Hematopoietic multipotent progenitor cell treated with erythropoietin and hydrocortisone succinate and interleukin-3 and kit ligand, for 6 days (in vitro differentiated cells): ENCODE results near the gene LDLRAD4.

Experiments
- DNase-seq: peaks from one replicate; pipeline ENCODE4 v3.0.0-alpha.2; 2015

The LDLRAD4 gene

DNA sequence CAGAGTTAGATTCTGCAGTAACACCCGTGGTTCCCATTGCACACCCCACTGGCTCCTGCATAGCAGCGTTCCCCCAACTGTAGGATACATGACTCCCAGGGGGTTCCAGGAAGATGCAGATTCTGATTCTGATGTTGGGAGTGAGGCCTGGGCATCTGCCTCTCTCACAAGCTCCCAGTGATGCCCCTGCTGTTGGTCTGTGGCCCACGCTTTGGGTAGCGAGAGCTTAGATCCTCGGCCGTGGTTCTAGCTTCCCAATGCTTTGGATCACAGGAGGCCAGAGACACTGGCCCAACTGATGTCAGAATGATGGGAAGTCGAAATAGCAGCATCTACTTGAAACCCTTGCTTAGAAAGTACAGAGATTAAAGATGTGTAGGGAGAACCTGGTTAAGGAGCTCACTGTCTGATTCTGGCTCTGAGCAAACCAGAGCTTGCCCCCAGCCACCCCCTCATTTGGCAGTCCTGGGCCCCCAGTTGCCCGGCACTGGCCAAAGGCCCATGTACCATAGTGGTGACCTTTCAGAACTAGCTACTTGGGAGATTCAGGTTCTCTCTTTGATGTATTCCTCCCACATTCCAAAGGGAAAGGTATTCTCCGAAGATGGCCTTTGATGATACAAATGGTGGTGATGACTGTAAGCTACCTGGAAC lies 310.3 kb downstream of the LDLRAD4 start:
- DNase-seq, result no peak

DNA sequence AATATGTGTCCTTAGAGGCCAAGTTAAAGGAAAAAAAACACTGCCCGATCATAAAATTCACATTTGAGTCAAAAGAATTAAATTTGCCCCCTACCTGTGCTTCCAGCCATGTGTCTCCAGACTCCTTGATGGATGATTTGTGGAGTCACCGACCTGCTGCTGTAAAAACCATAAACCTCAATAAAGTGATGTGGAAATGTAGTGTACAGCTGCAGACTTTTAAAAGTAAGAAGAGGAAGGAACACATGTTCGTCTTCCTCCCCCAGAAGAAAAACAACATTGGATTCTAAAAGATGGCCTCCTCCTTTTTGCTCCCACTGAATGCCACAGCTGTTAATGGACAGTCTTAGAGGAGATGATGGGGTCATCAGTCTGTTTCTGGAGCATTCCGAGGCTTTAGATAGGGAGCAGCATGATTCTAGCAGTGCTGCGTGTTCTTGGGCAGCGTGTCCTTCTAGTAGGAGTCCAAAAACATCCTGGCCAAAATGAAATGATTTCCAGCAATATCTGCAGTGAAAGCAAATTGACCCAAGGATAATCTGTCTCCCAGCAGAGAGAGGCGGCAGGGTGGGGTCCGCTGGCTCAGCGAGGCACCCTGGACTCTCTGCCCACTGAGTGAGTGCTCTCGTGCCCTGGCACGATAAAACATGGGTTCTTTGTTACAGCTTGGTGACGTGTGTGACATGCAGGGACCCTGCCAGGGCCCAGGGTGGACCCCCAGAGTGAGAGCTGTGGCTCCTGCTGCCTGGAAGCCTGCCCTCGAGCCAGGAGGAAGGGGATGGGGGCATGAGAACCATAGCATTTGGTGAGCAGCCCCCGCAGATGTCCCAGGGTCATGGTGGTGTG lies 311.7 kb downstream of the LDLRAD4 start:
- DNase-seq, result peak; percentile 30

DNA sequence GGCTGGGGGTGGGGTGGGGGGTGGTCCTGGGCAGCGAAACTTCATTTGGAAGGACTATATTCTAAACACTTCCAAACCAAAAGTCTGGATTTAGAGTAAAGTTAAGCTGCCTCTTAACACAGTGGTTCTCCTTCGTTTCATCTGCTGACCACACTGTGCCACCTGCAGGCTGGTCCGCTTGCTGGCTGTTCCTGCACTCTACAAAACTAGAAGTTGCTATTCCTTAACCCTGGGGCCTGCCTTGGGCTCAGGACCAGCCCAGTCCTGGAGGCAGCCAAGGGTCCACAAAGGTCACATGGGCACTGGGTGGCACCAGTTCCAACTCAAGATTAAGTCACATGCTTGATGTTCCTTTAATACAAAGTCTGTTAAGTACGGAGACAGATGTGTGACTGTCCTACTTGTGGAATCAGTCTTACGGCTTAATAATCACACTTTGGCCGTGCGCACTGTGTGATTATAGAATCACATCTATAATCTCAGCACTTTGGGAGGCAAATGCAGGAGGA lies 312.4 kb downstream of the LDLRAD4 start:
- DNase-seq, result peak; percentile 80

DNA sequence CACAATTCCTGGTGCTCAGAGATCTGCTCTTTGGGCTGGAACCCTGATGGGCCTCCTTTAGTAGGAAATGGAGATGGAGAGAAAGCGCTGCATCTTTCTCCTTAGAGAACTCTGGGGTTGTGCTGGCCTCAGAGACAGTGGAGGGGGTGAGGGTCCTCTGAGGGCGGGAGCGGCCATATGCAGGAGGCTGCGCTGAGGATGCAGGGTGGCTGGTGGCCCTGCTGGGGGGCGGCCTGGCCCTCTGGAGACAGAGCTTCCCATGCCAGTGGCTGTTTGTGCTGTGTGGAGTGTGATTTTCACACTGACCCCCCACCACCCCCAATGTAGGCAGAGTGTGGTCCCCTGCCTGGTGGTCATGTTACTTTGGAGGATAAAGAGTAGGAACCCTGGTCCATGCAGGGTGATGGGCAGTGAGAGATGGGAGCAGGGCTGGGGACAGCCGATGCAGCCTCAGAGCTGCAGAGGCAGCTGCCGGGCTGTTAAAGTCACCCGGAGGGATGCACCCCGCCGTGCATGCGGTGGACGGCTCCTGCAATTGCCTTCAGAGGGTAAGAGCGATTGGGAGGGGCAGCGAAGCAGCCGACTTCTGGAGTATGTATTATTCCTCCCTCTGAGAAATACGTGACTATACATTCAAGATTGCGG lies 313.2 kb downstream of the LDLRAD4 start:
- no peak for DNase-seq

DNA sequence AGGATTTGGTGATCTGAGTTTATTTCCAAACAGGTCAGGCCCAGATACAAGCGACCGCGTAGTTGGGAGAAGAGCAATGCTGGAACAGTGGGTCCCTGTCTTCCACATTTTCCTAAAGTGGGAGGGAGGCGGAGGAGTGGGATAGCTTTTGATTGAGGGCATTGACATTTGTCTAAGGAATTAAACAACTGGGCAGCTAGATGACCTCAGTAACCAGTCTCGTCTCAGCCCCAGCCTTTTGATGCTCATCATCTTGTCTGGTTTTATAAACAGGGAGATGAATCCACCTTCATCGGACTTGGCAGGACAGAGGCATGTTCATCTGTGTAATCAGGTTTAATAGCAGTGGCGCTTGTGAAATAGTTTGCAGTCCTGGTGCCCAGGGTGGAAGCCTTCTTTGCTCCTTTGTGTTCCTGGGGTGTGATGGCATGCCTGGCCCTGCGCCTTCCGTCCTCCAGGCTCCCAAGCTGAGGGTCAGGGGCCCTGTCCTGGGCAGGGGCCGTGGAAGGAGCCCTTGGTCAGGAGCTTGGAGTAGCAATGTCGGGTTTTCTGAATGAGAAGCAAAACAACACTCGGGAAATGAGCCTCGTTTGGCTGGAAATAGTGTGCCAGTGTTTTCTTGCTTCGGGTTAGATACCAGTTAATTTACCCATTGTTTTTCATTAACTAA lies 314.0 kb downstream of the LDLRAD4 start:
- DNase-seq, result no peak

DNA sequence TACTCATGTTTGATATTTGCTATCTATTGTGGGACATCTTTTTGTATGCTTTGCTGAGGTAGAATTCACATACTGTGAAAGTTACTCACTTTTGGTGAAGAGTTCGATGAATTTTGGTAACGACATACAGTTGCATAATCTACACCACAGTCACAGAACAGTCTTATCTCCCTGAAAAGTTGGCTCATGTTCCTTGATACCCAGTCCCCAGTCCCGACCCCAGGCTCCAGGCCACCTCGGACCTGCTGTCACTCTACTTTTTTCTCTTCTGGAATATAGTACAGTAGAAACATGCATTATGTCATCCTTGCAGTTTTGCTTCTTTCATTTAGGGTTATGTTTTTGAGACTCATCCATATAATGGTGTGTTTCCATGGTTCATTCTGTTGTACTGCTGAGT lies 316.1 kb downstream of the LDLRAD4 start:
- DNase-seq, result peak; percentile 85

DNA sequence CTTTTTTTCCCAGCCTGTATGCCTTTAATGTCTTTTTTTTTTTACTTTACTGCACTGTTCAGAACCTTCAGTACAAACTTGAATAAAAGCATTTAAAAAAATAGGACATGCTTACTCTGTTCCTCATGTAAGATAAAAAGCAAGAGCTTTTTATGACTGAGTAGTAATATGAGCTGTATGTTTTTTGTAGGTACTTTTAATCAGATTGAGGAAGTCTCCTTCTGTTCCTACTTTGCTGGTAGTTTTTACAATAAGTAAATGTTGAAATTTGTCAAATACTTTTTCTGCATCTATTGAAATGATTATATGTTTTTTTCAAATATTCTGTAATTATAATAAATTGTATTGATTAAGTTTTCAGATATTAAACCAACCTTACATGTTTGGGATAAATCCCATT lies 318.0 kb downstream of the LDLRAD4 start:
- peak; percentile 33 for DNase-seq

DNA sequence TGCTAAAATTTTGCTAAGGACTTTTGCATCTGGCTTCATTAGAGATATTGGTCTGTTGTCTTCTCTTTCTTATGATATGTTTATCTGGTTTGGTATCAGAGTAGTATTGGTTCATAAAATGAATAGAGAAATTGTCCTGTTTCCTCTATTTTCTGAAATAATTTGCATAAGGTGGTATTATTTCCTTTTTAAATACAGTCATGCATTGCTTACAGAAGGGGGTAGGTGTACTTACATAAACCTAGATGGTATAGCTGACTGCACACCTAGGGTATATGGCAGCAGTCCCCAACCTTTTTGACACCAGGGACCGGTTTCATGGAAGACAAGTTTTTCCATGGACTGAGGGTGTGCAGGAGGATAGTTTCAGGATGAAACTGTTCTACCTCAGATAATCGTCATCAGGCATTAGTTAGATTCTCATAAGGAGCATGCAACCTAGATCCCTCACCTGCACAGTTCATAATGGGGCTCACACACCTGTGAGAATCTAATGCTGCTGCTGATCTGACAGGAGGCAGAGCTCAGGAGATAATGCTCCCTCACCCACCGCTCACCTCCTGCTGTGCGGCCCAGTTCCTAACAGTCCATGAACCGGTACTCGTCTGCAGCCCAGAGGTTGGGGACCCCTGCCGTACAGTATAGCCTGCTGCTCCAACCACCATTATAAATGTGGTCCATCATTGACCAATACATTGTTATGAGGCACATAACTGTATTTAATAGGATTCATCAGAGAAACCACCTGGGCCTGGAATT lies 318.6 kb downstream of the LDLRAD4 start:
- no peak for DNase-seq

DNA sequence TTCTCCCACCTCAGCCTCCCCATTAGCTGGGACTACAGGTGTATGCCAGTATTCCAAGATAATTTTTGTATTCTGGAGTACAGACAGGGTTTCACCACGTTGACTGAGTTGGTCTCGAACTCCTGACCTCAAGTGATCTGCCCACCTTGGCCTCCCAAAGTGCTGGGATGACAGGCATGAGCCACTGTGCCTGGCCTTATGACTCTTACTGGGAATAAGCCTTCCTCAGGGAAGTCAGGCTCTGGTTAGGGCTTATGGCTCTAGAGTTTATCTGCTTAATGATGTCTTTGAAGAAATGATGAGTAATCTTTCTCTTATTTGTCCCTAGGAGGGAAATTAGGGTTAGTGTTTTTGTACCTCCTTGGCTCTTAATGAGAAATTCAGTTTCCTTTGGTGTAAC lies 320.1 kb downstream of the LDLRAD4 start:
- DNase-seq, result no peak

DNA sequence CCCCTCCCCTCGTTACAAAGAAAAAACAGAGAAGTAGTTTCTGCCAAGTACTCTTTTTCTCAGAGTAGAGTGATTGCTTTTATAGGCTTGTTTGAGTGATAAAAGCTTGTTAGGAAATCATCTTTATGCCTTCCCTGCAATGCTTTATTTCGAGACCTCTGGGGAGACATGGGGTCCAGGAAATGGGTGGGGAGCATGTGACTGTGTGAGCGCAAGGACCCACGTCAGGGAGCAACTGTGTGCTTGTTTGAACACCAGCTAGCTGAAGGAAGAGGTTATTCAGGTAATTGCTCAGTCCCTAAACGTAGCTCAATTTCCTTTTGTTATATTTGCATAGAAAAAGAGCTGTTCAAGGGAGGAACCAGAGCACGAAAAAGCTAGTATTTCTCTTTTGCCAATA lies 320.5 kb downstream of the LDLRAD4 start:
- peak; percentile 38 for DNase-seq

DNA sequence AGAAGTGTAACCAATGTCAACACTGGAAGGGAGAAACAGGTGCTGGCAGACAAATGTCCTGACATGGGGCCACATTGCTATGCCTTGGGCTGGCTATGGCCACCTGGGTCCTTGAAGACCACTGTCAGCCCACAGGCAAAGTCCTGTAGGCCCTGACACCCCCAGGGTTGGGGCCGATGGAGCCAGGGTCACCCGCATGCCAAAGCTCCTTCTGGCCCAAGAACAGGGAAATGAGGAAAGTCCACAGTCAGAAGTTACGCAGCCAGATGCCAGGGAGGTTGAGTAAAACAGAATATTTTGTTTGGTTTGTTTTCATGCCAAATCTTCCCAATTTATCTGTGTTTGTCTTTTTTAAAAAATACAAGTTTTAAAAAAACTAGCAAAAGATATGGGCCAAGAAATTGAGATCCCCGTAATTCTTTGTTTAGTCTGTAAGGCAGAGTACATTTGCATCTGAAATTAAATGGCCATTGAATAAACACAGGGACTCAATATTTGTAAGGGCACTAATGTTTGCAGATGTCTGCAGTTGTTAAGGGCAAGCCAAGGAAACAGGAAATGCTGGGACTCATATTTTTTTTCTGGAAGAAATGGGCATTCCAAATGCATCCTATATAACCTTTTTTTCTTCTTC lies 321.4 kb downstream of the LDLRAD4 start:
- no peak for DNase-seq

DNA sequence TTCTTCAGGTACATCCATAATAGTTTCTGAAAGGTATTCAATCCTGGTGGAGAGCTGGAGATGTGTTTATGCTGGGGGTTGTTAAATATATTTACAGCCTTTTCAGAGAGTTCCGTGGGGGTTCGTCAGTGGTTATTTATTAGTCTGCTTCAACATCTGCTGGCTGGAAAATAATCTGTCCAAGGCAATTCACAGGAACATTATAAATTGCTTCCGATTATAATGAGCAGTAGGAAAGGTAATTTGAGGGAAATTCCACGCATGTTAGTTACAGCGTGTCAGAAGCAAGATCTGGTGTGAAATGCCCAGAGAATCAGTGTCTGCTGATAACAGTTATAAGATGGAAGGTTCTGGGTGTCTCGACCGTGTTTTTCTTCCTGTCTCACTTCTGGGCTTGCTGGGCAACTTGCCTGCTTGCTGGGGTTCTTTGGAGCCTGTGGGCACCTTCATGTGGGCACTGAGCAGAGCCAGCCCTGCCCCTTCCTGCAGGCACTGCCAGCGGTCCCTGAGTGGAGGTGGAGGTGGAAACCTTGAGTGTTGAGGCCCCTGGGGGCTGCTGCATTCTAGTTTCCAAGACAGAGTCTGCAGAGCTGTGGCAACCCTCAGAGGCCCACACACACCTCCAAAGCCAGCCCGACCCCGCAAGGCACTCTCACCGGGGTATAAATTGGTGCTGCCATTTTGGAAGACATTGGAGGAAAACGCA lies 322.1 kb downstream of the LDLRAD4 start:
- DNase-seq, result no peak

DNA sequence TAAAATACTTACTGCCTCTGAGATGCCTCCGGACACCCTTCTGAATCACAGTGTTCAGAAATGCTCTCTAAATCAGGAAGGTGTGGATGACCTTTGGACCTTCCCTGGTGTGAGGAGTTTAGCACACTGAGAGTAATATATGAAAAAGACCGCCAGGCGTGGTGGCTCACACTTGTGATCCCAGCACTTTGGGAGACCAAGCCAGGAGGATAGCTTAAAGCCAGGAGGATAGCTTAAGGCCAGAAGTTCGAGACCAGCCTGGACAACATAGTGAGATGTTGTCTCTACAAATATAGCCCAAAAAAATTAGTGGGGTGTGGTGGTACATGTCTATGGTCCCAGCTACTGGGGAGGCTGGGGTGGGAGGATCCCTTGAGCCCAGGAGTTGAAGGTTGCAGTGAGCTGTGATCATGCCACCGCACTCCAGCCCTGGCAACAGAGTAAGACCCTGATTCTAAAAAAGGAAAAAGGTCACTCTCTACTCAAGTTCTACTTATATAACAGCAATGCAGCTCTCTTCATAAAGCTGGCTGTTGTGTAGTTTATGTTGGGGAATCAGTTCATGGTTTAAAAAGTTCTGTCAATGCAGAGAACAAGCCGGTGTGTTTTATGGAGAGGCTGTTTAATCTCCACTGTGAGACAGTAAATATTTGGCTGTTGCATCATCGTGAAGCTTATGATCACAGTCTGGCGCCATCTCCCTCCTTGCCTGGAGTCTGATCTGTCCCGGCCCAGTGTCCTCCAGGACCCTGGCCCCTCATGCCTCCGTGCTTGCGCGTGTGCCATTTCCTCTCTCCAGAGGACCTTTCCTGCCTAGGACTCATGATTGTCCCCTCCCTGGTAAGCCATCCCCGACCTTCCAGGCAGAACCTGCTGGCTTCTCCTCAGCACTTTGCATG lies 323.3 kb downstream of the LDLRAD4 start:
- DNase-seq, result no peak

DNA sequence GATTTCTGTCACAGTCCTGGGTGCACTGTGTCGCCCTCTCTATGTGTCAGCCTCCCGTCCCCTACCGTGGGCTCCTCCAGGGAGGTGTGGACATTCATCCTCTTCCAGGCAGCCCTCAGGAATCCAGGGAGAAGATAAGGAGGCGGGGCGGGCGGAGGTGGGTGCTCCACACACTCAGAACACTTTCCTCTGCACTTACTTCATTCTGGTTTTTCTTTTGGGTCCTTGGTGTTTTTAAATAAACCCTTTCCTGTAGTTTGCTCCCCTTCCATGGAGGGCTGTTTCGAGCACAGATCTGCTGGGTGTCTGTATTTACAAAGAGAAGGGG lies 323.9 kb downstream of the LDLRAD4 start:
- DNase-seq, result no peak

DNA sequence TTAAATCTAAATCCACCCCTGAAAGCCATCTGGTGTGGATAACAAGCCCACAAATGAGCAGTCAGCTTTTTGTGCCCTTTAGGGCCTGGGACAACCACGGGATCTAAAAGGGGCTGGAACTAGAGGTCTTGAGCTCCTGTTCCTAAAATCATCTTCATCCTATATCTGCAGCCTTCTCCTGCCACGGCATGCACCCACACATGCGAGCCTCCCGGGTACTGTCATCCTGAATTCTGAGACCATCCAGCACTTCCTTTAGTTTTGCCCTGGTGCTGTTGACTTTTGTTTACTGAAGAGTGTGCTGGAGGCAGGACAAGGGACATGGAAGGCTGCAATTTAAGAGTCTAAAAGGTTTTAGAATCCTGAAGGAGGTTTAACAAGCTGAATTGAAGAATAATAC lies 324.6 kb downstream of the LDLRAD4 start:
- DNase-seq, result no peak

DNA sequence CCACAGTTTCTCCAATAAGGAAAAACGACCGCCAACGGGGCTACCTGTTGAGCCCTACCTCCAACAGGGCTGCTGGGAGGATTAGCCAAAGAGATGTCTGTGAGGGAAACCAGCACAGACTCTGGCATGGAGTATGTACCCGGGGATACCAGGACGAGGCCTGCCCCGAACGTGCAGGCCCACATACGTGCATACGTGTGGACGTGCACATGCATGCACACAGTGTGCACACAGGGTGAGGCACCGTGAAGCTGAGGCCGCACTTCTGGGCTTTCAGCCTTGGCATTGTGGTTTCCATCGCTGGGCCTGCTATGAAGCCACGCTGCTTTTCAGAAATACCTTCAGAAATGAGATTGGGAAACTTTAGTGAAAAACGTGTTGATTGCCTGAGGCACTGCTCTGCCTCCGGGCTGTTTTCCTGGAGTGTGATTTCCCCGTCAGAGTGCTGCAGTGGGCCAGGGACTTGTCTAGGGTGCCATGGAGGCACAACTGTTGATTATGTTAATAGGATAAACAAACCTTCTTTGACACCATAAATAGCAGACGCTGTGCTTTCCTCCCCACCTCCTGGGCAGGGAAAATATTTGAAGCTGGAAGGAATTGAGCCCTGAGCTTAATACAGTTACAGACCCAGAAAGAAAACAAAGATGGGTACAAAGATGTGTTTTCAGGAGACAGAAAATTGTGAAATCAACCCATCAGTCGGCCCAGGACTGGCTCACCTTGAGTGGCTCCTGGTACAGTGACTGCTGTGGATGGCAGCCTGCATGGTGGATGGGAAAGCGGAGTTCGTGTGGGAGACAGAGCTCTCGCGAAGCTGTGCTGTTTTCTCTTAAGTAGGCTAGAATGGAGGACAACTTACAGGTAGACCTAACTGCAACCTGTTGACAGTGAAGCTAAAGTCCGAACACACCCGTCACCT lies 325.5 kb downstream of the LDLRAD4 start:
- no peak for DNase-seq

DNA sequence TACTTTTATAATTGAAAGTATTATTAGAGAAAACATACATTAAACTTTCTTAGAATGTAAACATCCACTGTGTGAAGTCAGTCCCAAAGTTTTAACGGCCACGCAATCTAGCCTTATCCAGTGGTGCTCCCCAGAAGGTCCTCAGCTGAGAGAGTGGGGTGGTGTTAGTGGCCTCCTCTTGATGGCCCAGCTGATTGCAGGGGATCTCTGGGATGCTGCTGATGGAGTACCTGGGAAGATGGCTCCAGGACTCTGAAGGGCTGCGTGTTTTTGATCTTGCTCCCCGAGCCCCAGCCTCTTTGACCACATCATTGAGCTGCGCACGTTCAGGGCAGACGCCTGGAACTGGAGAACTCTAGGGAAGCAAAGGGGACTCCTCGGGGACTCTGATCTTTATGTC lies 326.4 kb downstream of the LDLRAD4 start:
- no peak for DNase-seq

DNA sequence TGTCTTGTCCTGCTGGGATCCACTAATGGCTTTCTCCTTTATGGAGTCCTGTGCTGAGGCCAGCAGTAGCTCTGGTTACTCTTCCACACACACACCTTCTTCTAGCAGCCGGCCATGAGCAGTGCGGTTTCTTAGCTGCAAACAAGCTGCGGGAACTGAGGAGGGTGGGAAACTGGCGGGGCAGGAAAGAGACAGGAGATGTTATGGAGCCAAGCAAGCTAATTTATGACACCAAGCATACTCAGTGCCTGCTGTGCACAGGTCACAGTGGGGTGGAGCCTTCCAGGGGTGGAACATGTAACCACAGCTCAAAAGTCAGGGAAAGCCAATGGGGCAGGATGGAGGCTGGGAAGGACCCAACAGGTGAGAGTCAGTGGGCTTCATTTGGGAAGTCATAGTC lies 327.0 kb downstream of the LDLRAD4 start:
- DNase-seq, result no peak

DNA sequence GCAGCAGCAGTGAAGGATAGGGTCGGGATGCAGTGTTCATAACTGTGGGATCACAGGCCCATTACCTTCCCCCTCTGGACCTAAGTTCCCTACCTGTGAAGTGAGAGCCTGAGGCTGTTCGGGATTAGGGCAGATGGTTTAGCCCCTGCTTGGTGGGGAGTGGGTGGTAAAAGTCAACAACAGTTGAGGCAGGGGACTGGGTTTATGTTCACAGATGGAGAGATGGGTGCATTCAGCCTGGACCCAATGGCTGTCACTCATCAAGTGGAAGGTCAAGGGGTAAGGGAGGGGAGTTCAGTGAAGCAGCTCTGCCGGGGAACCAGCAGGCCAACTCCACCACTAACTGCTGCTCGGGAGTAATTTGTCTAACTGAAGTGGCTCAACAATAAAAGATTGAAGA lies 327.4 kb downstream of the LDLRAD4 start:
- DNase-seq, result no peak
